Testis (tissue), 3 donors: ENCODE results near the gene NLRP13. TPM values are rescaled to one million over a fixed set of nuclear protein-coding genes. Genes with fewer than 3 reads are reported as not detected.

Experiments used
- DNase-seq: peaks from one replicate; pipeline ENCODE4 v3.0.0-alpha.2; 2019
- H3K27ac ChIP-seq, 2 donors: fragments of 200-600 bp; sonication (generic); one replicate each; pipeline ENCODE4 v1.5.1; 2019
- H3K27me3 ChIP-seq: fragments of 200-600 bp; sonication (generic); one replicate; pipeline ENCODE4 v1.5.1; 2019
- H3K36me3 ChIP-seq: fragments of 200-600 bp; sonication (generic); one replicate; pipeline ENCODE4 v1.5.1; 2017; ENCODE audit warnings: low read depth; ENCODE audit errors: missing control alignments
- H3K4me1 ChIP-seq: fragments of 200-600 bp; sonication (generic); one replicate; pipeline ENCODE4 v1.5.1; 2019
- H3K4me3 ChIP-seq, 2 donors: fragments of 200-600 bp; sonication (generic); one replicate each; pipeline ENCODE4 v1.5.1; 2017 to 2019
- H3K9me3 ChIP-seq: fragments of 200-600 bp; sonication (generic); one replicate; pipeline ENCODE4 v1.5.1; 2017
- POLR2A ChIP-seq: fragments of 450-650 bp; IDR thresholded peaks from one replicate; pipeline ENCODE4 v1.6.1; 2017; ENCODE audit warnings: antibody characterized with exemption, mild to moderate bottlenecking, moderate library complexity
- WGBS, 2 donors: methylation state at CpG; one replicate each; pipeline ENCODE4 v1.1.5; 2018; 5-methylcytosine and 5-hydroxymethylcytosine counted together
- intact Hi-C: fragments of 100-400 bp; cut with DNase I; formaldehyde crosslinking; loops from one replicate; pipeline ENCODE4 v1.15.1; 2023; ENCODE audit warnings: low total_unique reads
- polyA plus RNA-seq: library from polyadenylated mRNA; stranded (reverse); fragments of 350-450 nt; fragmentation: Illumina TruSeq; extraction: RNeasy Lipid Tissue Mini Kit (QIAGEN cat#74804); gene quantifications from one replicate; pipeline ENCODE4 v1.2.3, GENCODE V29; 2014; ENCODE audit warnings: low read depth, low replicate concordance; ENCODE audit not compliant: insufficient read depth
- total RNA-seq, 2 donors: library from RNA; depleted of rRNA; stranded (reverse); fragments of >200 nt; gene quantifications; one replicate each; pipeline ENCODE4 v1.2.3, GENCODE V29; 2016
- TF ChIP-seq, protein P1 (sequence below), 3 experiments: fragments of 450-650 bp in 2 of 3; fragments of 200-600 bp in 1 of 3; sonication (generic) in 1 of 3; IDR thresholded peaks; one replicate each; pipeline ENCODE4 v1.5.1; 2016 to 2019; ENCODE audit warnings: antibody characterized with exemption in 3 of 3, mild to moderate bottlenecking in 2 of 3, moderate library complexity in 1 of 3

The NLRP13 gene
- total and polyA plus RNA-seq, 3 donors from 2014 or later: 0.08 to 0.19 TPM; not detected in 1

DNA sequence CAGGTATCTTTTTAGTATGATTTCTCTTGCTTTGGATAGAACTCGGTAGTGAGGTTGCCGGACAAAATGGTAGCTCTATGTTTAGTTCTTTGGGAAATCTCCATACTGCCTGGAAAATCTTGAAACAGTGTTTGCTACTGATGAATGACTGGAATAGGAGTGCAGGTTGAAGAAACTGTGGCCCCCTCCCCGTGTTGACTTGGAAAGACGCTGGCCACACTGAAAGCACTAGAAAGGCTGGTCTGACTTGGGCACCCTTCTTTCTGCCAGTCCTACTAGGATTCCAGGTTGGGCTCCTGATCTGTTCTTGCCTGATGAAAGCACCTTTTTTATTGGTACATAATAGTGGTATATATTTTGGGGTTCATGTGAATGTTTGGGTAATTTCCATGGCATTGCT is 49.5 kb downstream of the NLRP13 start:
- Histone ChIP-seq H3K4me1 (no peaks in the 10 kb centered on the region), H3K27me3 (no peaks in the 10 kb centered on the region), H3K27ac (no peak overlapping the region), H3K4me3 (no peak overlapping the region), H3K9me3 (no peaks in the 10 kb centered on the region), H3K36me3 (no peaks in the 10 kb centered on the region)
- no peak for DNase-seq
- TF ChIP-seq, protein P1, sequence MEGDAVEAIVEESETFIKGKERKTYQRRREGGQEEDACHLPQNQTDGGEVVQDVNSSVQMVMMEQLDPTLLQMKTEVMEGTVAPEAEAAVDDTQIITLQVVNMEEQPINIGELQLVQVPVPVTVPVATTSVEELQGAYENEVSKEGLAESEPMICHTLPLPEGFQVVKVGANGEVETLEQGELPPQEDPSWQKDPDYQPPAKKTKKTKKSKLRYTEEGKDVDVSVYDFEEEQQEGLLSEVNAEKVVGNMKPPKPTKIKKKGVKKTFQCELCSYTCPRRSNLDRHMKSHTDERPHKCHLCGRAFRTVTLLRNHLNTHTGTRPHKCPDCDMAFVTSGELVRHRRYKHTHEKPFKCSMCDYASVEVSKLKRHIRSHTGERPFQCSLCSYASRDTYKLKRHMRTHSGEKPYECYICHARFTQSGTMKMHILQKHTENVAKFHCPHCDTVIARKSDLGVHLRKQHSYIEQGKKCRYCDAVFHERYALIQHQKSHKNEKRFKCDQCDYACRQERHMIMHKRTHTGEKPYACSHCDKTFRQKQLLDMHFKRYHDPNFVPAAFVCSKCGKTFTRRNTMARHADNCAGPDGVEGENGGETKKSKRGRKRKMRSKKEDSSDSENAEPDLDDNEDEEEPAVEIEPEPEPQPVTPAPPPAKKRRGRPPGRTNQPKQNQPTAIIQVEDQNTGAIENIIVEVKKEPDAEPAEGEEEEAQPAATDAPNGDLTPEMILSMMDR (IDR thresholded peaks at IDR 0.05): no peak
- no peak for TF ChIP-seq POLR2A
- intact Hi-C loops: no loop called here
- 60 to 87% methylated on average over 4 of the region's 4 CpGs for WGBS, 2 donors

DNA sequence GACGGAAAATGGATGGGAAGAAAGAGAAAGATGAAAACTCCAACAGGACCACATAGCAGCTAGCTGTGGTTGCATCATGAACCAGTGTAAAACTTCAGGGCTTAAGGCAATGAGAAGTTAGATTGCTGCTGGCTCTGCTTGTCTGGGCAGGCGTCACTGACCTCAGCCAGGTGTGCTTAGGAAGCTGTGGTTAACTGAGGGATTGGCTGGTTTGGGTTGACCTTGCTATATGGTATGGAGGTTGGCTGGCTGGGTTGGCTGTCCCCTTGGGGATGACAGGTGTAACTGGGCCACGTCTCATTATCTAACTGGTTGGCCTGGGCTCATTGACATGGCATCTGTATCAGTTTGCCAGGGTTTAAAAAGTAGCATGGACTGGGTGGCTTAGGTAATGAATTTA is 54.9 kb downstream of the NLRP13 start:
- 72 to 83% methylated on average over 3 of the region's 3 CpGs for WGBS, 2 donors
- no peak for DNase-seq
- Histone ChIP-seq H3K27me3 (no peaks in the 10 kb centered on the region), H3K36me3 (no peaks in the 10 kb centered on the region), H3K27ac (no peak overlapping the region), H3K9me3 (no peaks in the 10 kb centered on the region), H3K4me1 (no peaks in the 10 kb centered on the region), H3K4me3 (no peak overlapping the region)
- no peak for TF ChIP-seq POLR2A
- TF ChIP-seq, protein P1 (IDR thresholded peaks at IDR 0.05): no peak
- intact Hi-C loops: no loop called here

DNA sequence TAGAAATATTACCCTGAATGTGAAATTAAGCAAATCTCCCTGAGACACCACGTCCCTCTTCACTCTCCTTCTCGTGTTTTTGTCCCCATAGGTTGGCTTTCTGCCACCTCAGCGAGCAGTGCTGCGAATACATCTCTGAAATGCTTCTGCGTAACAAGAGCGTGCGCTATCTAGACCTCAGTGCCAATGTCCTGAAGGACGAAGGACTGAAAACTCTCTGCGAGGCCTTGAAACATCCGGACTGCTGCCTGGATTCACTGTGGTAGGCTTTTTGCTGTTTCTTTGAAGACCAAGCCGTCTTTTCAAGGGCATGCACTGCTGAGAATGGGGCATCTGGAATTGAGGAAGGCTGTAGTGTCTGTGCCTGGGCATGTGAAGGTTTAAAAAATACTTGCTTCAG is 61.4 kb downstream of the NLRP13 start:
- no peak overlapping the region for H3K27ac ChIP-seq
- no peaks in the 10 kb centered on the region for H3K9me3 ChIP-seq
- H3K4me1 ChIP-seq: no peaks in the 10 kb centered on the region
- no peak overlapping the region for H3K4me3 ChIP-seq
- intact Hi-C loops: no loop called here
- TF ChIP-seq POLR2A: no peak
- TF ChIP-seq, protein P1 (IDR thresholded peaks at IDR 0.05): no peak
- H3K36me3 ChIP-seq: no peaks in the 10 kb centered on the region
- WGBS, 2 donors: 70 to 85% methylated on average over 4 to 11 of the region's 11 CpGs
- no peaks in the 10 kb centered on the region for H3K27me3 ChIP-seq
- DNase-seq: no peak

DNA sequence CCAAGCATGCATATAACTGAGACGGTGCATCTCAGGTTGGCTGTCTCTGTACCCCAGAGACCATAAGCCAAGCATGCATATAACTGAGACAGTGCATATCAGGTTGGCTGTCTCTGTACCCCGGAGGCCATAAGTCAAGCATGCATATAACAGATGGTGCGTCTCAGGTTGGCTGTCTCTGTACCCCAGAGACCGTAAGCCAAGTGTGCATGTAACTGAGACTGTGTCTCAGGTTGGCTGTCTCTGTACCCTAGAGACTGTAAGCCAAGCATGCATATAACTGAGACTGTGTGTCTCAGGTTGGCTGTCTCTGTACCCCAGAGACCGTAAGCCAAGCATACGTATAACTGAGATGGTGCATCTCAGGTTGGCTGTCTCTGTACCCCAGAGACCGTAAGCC is 65.0 kb downstream of the NLRP13 start:
- no peak for DNase-seq
- Histone ChIP-seq H3K9me3 (no peaks in the 10 kb centered on the region), H3K36me3 (no peaks in the 10 kb centered on the region), H3K4me1 (no peaks in the 10 kb centered on the region), H3K27me3 (no peaks in the 10 kb centered on the region), H3K4me3 (no peak overlapping the region), H3K27ac (no peak overlapping the region)
- intact Hi-C loops: no loop called here
- WGBS, 2 donors: 70 to 89% methylated on average over 2 to 7 of the region's 7 CpGs
- TF ChIP-seq, protein P1 (IDR thresholded peaks at IDR 0.05): no peak
- TF ChIP-seq POLR2A: no peak

DNA sequence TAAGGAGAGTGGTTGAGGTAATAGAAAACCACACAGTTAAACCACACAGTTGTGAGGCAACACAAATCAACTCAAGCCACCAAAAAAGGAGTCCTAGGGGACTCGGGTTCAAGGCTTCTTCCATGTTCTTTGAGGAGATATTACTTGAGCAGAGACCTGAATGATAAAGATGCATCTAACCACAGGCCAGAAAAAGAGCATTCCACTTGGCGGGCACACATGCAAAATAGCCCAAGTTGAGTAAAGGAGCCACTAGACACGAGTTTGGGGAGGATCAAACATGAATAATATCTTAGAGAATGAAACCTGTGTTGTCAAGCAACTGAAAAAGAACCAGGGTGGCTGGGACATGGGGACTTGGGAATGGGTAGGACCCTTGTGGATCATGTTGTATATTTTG is 65.6 kb downstream of the NLRP13 start:
- no peak for TF ChIP-seq POLR2A
- TF ChIP-seq, protein P1 (IDR thresholded peaks at IDR 0.05): no peak
- no peaks in the 10 kb centered on the region for H3K36me3 ChIP-seq
- no peak for DNase-seq
- no peaks in the 10 kb centered on the region for H3K27me3 ChIP-seq
- intact Hi-C loops: no loop called here
- H3K27ac ChIP-seq: no peak overlapping the region
- WGBS, 2 donors: 56 to 63% methylated on average over 3 of the region's 3 CpGs
- H3K9me3 ChIP-seq: no peaks in the 10 kb centered on the region
- H3K4me3 ChIP-seq: no peak overlapping the region
- H3K4me1 ChIP-seq: no peaks in the 10 kb centered on the region
